GM12878 (cell line): ENCODE measurements around the gene HYCC1. TPM values are rescaled to one million over a fixed set of nuclear protein-coding genes. Genes with fewer than 3 reads are reported as not detected.

Experiments used
- ATAC-seq: fragments of 200-7000 bp; cut with Tn5 transposase; 3 replicates; pipeline ENCODE4 v1.9.1; 2020; ENCODE audit warnings: mild to moderate bottlenecking, moderate library complexity
- Bru-seq: library from RNA; stranded (reverse); fragments of 400-500 nt; gene quantifications from one replicate; lab custom pipeline; 2021; lab: Mats Ljungman, UMichigan
- BruChase-seq, 2 experiments: library from RNA; stranded (reverse); fragments of 400-500 nt; gene quantifications; one replicate each; lab custom pipeline; 2021; lab: Mats Ljungman, UMichigan
- BruUV-seq: library from RNA; stranded (reverse); fragments of 400-500 nt; replicated peaks from 2 replicates; lab custom pipeline; 2021; lab: Mats Ljungman, UMichigan
- CTCF ChIA-PET: fragments of 300-600 bp; sonication (Branson Sonifier 250); formaldehyde crosslinking; extraction: SDS; loops from one replicate; lab custom pipeline; 2021; ENCODE audit warnings: inconsistent platforms; lab: Yijun Ruan, JAX
- POLR2A ChIA-PET: fragments of 350-600 bp; formaldehyde crosslinking; extraction: SDS; loops from one replicate; lab custom pipeline; 2021; ENCODE audit warnings: inconsistent platforms; lab: Charles Lee
- RAD21 ChIA-PET: fragments of 300-600 bp; sonication (Branson Sonifier 250); formaldehyde crosslinking; loops from one replicate; lab custom pipeline; 2023; ENCODE audit warnings: antibody characterized with exemption; ENCODE audit not compliant: unreplicated experiment; lab: Charles Lee
- SMC1A ChIA-PET: fragments of 300-600 bp; sonication (Branson Sonifier 250); formaldehyde crosslinking; loops from one replicate; lab custom pipeline; 2023; ENCODE audit not compliant: unreplicated experiment, uncharacterized antibody; lab: Charles Lee
- DNase-seq: peaks from one replicate; pipeline ENCODE4 v3.0.0-alpha.2; 2011; ENCODE audit warnings: low read depth, low spot score
- FAIRE-seq: peaks from 3 replicates; lab custom pipeline; 2011; peaks lifted over from hg19 to GRCh38; lab: Jason Lieb, UNC
- H2AFZ ChIP-seq: 2 replicates; pipeline ENCODE4 v1.6.0; 2011; ENCODE audit warnings: low read depth, low read length, control low read depth; ENCODE audit not compliant: control insufficient read depth
- H3K27ac ChIP-seq: 2 replicates; pipeline ENCODE4 v1.5.1; 2011; ENCODE audit warnings: control low read depth; ENCODE audit not compliant: control insufficient read depth, insufficient read depth
- H3K27me3 ChIP-seq, 2 experiments: replicated peaks in 1 of 2; 2 replicates each; pipeline versions ENCODE4 v1.6.0 to v1.6.1; 2011; ENCODE audit warnings: low read length in 1 of 2; ENCODE audit not compliant: control insufficient read depth in 2 of 2, insufficient read depth in 2 of 2
- H3K36me3 ChIP-seq, 2 experiments: 2 replicates each; pipeline ENCODE4 v1.5.1; 2011; ENCODE audit warnings: low read length in 1 of 2; ENCODE audit not compliant: control insufficient read depth in 2 of 2, insufficient read depth in 2 of 2
- H3K4me1 ChIP-seq: 2 replicates; pipeline ENCODE4 v1.6.1; 2011; ENCODE audit warnings: mild to moderate bottlenecking, low read length, moderate library complexity, mixed read lengths; ENCODE audit not compliant: control insufficient read depth, insufficient read depth
- H3K4me2 ChIP-seq: 2 replicates; pipeline ENCODE4 v1.6.0; 2011; ENCODE audit warnings: control low read depth; ENCODE audit not compliant: control insufficient read depth, insufficient read depth
- H3K4me3 ChIP-seq: fragments of 200-600 bp; sonication (generic); 2 replicates; pipeline ENCODE4 v1.5.1; 2016
- H3K79me2 ChIP-seq: 2 replicates; pipeline ENCODE4 v1.6.0; 2011; ENCODE audit warnings: low read length; ENCODE audit not compliant: control insufficient read depth, insufficient read depth
- H3K9ac ChIP-seq: 2 replicates; pipeline ENCODE4 v1.8.0; 2011; ENCODE audit warnings: low read length, control low read depth, mixed read lengths; ENCODE audit not compliant: control insufficient read depth, insufficient read depth
- H3K9me3 ChIP-seq: replicated peaks from 3 replicates; pipeline ENCODE4 v1.5.1; 2011; ENCODE audit warnings: mild to moderate bottlenecking, low read length; ENCODE audit not compliant: control insufficient read depth, insufficient read depth
- H4K20me1 ChIP-seq: 2 replicates; pipeline ENCODE4 v1.6.0; 2011; ENCODE audit not compliant: control insufficient read depth, insufficient read depth
- CEBPB ChIP-seq, 2 experiments: fragments of 150-350 bp in 1 of 2; IDR thresholded peaks; 2 replicates each; pipeline ENCODE4 v1.6.1; 2012 to 2014; ENCODE audit warnings: low read depth in 2 of 2, low read length in 2 of 2, borderline replicate concordance in 1 of 2, inconsistent platforms in 1 of 2
- LARP7 ChIP-seq: fragments of 450-650 bp; IDR thresholded peaks from 2 replicates; pipeline ENCODE4 v1.6.1; 2017; ENCODE audit warnings: mild to moderate bottlenecking
- RFX5 ChIP-seq: IDR thresholded peaks from 2 replicates; pipeline ENCODE4 v1.6.1; 2011; ENCODE audit warnings: low read depth, low read length, improper control_type of control experiment
- SMAD5 ChIP-seq: IDR thresholded peaks from 2 replicates; pipeline ENCODE4 v1.6.1; 2016; ENCODE audit warnings: antibody characterized with exemption, low read depth
- YY1 ChIP-seq: IDR thresholded peaks from 2 replicates; pipeline ENCODE4 v1.6.1; 2011; ENCODE audit warnings: low read depth, mild to moderate bottlenecking, low read length
- WGBS: methylation state at CpG from one replicate; pipeline ENCODE4 v1.1.6; 2016; ENCODE audit warnings: low lambda C conversion rate; ENCODE audit not compliant: insufficient replicate concordance, insufficient coverage; ENCODE audit errors: missing lambda C conversion rate; 5-methylcytosine and 5-hydroxymethylcytosine counted together
- in situ Hi-C: fragments of 300-500 bp; cut with MboI; formaldehyde crosslinking; loops from 9 replicates; pipeline ENCODE4 v1.14.3; 2018; ENCODE audit warnings: mixed read lengths
- intact Hi-C: fragments of 100-400 bp; cut with micrococcal nuclease; formaldehyde crosslinking; loops from one replicate; pipeline ENCODE4 v1.14.2; 2022; ENCODE audit not compliant: unreplicated experiment
- long read RNA-seq, 2 experiments: library from polyadenylated mRNA; unstranded; transcript quantifications; one replicate each; pipeline ENCODE4 v2.0.0, GENCODE V29; 2019 to 2020
- polyA minus RNA-seq, 3 experiments: library from RNA; depleted of rRNA, polyadenylated mRNA; stranded (reverse); fragments of >200 nt; gene quantifications; 2 replicates each; pipeline ENCODE4 v1.2.3, GENCODE V29; 2011
- polyA plus RNA-seq, 11 experiments: library from polyadenylated mRNA; depleted of rRNA in 4 of 11; unstranded in 6 of 11; stranded (reverse) in 5 of 11; fragments of >200 nt; fragmentation: Nextera tagmentation in 4 of 11; fragmentation: Illumina TruSeq in 1 of 11; extraction: Ambion mirVana in 4 of 11; extraction: Trizol in 1 of 11; gene quantifications; 1 replicate in 1 of 11; 2 replicates in 10 of 11; pipeline versions ENCODE4 v1.2.1 to v1.2.3, GENCODE V29; 2011 to 2016; ENCODE audit warnings: inconsistent platforms in 2 of 11, missing spikeins in 2 of 11, low read depth in 1 of 11
- total RNA-seq, 4 experiments: library from RNA; depleted of rRNA in 3 of 4; stranded (reverse); fragments of >200 nt in 3 of 4; fragmentation: Illumina TruSeq in 1 of 4; extraction: Trizol in 1 of 4; gene quantifications; 2 replicates each; pipeline versions ENCODE4 v1.2.1 to v1.2.3, GENCODE V29; 2013 to 2021
- TF ChIP-seq, protein P1 (sequence below): fragments of 150-350 bp; IDR thresholded peaks from 2 replicates; pipeline ENCODE4 v1.6.1; 2016; ENCODE audit warnings: low read depth, low read length
- TF ChIP-seq, protein P2 (sequence below): fragments of 450-650 bp; IDR thresholded peaks from 2 replicates; pipeline ENCODE4 v1.6.1; 2016; ENCODE audit warnings: mild to moderate bottlenecking, moderate library complexity, borderline replicate concordance

HYCC1 gene
- 70.6 and 80.3 TPM in 2 replicates for total RNA-seq (2013; cell fraction: nucleolus; rRNA removed)
- total RNA-seq (2014; rRNA removed) (24.2 and 25.1 TPM in 2 replicates), total RNA-seq (2014; rRNA removed; fragmentation: Illumina TruSeq; extraction: Trizol) (25.6 and 28.6 TPM in 2 replicates), total RNA-seq (2021) (45.7 and 47.3 TPM in 2 replicates), polyA plus RNA-seq (2011; rRNA removed) (37.7 and 63.4 TPM in 2 replicates), polyA plus RNA-seq (2014; fragmentation: Illumina TruSeq; extraction: Trizol) (34.0 and 40.5 TPM in 2 replicates), polyA plus RNA-seq (2014; fragmentation: Nextera tagmentation; extraction: Ambion mirVana) (1 to 10 TPM; 8.5 to 9.9 TPM), polyA plus RNA-seq (2014; rRNA removed) (22.1 and 24.8 TPM in 2 replicates), polyA plus RNA-seq (2016; fragmentation: Nextera tagmentation; extraction: Ambion mirVana) (10 to 100 TPM; 55.9 to 62.9 TPM), polyA minus RNA-seq (2011; rRNA and poly(A)+ RNA removed) (31.7 and 46.2 TPM in 2 replicates), Bru-seq, nascent RNA (percentile 93 among the genes with signal in this experiment), BruChase-seq, experiment 1, labeled RNA remaining after a 6-hour chase (percentile 93 among the genes with signal in this experiment), BruChase-seq, experiment 2, labeled RNA remaining after a 2-hour chase (percentile 96 among the genes with signal in this experiment)
- polyA plus RNA-seq (2011; ENCODE audit: low read depth), result 6.7 TPM
- polyA plus RNA-seq (2011; cell fraction: cytosol; rRNA removed), result 18.6 and 25.1 TPM in 2 replicates
- 29.6 and 33.1 TPM in 2 replicates for polyA plus RNA-seq (2011; cell fraction: nucleus; rRNA removed)
- polyA plus RNA-seq (2012), result 15.8 and 17.4 TPM in 2 replicates
- 16.4 and 21.9 TPM in 2 replicates for polyA minus RNA-seq (2011; cell fraction: cytosol; rRNA and poly(A)+ RNA removed)
- 32.6 and 46.3 TPM in 2 replicates for polyA minus RNA-seq (2011; cell fraction: nucleus; rRNA and poly(A)+ RNA removed)
- long read RNA-seq, experiment 1, full-length matches to known transcripts, result 8 of 12 reads
- long read RNA-seq, experiment 1, partial matches to known transcripts, result 1 of 12 reads
- long read RNA-seq, experiment 1, other reads (novel, unspliced or antisense), result 3 of 12 reads
- long read RNA-seq, experiment 2, full-length matches to known transcripts, result 85 of 119 reads
- long read RNA-seq, experiment 2, partial matches to known transcripts, result 9 of 119 reads
- long read RNA-seq, experiment 2, other reads (novel, unspliced or antisense), result 25 of 119 reads

DNA sequence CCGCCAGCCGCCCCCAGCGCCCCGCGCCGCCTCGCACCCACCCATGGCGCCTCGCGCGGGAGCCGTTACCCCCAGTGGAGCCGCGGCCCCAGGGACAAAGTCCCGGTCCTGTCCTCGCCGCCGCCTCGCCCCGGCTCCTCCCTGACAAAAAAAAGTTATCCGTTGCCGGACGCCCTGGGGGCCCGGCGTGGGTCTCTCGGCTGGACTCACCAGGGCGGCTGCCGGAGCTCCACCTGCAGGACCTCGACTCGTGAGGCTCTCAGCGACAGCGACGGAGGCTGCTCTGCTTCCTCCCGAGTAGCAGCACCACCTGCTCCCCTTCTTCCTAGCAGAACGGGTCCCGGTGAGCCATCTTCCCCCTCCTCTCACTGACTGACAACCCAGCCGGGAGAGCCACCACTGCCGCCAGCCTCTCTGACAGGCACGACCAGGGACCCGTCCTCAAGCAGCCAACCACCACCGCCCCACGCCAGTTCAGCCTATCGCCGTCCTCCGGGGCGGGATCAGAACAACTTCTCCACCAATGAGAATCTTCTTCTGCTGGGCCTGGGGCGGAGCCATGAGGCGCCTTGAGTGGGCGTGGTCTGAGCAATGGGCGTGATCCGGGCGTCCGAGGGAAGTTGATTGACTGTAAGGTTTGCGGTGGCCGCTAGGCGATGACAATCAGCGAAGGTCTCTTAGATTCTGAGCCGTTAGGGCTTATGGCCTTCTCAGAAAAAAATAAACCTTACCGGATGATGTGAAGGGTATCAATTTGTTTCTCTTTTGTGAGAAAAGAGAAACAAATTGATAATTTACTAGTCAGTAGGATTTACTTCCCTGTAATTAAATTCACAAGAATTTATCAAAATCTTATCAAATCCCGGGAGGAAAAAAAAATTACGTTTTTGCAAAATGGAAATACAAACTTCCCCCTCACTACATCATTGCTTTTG lies at the start of gene HYCC1:
TSS of gene HYCC1 (minus strand) at position 416 of the 935 bp plus-strand sequence. CDS start 23,019 bp downstream, outside the sequence.
- FAIRE-seq (peak; percentile 99), DNase-seq (peak; percentile 98), ATAC-seq (peak; percentile 94)
- Histone ChIP-seq H2AFZ (peak within 1 kb of the TSS; percentile 83), H3K9me3 (no peaks in the 10 kb centered on the region), H3K4me2 (peak within 1 kb of the TSS; percentile 87), H3K4me3 (peak within 1 kb of the TSS; percentile 95), H4K20me1 (no peaks in the 10 kb centered on the region), H3K27me3 (no peaks in the 10 kb centered on the region), H3K79me2 (peaks cover 48% of the 10 kb centered on the region), H3K36me3 (no peaks in the 10 kb centered on the region), H3K4me1 (peaks cover 20% of the 10 kb centered on the region), H3K27ac (peak within 1 kb of the TSS; percentile 74), H3K9ac (peak within 1 kb of the TSS; percentile 68)
- in situ Hi-C loops (loop anchor here (10.0 kb wide), 1 partner anchor 1069 kb away; the partner anchor contains the start of gene CDCA7L), intact Hi-C loops (no loop called here)
- CTCF ChIA-PET, result interaction anchor here (0.8 to 2.2 kb wide), 5 partner anchors 10 to 231 kb away, joined by 3 to 9 read pairs (median 6); no protein-coding TSS in a partner anchor
- 2% methylated on average over 41 of the region's 61 CpGs for WGBS
- SMC1A ChIA-PET, result interaction anchor here (1.6 to 2.5 kb wide), 3 partner anchors 30 to 158 kb away, joined by 4 to 13 read pairs (median 5); no protein-coding TSS in a partner anchor
- no TSS peak for BruUV-seq
- RAD21 ChIA-PET, result interaction anchor here (0.6 to 4.1 kb wide), 4 partner anchors 10 to 157 kb away, joined by 3 to 22 read pairs (median 4); no protein-coding TSS in a partner anchor
- POLR2A ChIA-PET, result interaction anchor here (1.7 to 3.2 kb wide), 5 partner anchors 10 to 158 kb away, joined by 5 to 19 read pairs (median 8); no protein-coding TSS in a partner anchor
- peak; percentile 95; the same call in 1 of the 2 replicates for TF ChIP-seq SMAD5
- TF ChIP-seq, protein P1, sequence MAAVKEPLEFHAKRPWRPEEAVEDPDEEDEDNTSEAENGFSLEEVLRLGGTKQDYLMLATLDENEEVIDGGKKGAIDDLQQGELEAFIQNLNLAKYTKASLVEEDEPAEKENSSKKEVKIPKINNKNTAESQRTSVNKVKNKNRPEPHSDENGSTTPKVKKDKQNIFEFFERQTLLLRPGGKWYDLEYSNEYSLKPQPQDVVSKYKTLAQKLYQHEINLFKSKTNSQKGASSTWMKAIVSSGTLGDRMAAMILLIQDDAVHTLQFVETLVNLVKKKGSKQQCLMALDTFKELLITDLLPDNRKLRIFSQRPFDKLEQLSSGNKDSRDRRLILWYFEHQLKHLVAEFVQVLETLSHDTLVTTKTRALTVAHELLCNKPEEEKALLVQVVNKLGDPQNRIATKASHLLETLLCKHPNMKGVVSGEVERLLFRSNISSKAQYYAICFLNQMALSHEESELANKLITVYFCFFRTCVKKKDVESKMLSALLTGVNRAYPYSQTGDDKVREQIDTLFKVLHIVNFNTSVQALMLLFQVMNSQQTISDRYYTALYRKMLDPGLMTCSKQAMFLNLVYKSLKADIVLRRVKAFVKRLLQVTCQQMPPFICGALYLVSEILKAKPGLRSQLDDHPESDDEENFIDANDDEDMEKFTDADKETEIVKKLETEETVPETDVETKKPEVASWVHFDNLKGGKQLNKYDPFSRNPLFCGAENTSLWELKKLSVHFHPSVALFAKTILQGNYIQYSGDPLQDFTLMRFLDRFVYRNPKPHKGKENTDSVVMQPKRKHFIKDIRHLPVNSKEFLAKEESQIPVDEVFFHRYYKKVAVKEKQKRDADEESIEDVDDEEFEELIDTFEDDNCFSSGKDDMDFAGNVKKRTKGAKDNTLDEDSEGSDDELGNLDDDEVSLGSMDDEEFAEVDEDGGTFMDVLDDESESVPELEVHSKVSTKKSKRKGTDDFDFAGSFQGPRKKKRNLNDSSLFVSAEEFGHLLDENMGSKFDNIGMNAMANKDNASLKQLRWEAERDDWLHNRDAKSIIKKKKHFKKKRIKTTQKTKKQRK, result peak; percentile 79
- TF ChIP-seq LARP7, result no peak; the same call in 1 of the 2 replicates
- TF ChIP-seq CEBPB (IDR thresholded peaks at IDR 0.05; ENCODE audit: borderline replicate concordance in 1 of 2, low read depth in 2 of 2, low read length in 2 of 2), result no peak
- TF ChIP-seq, protein P2, sequence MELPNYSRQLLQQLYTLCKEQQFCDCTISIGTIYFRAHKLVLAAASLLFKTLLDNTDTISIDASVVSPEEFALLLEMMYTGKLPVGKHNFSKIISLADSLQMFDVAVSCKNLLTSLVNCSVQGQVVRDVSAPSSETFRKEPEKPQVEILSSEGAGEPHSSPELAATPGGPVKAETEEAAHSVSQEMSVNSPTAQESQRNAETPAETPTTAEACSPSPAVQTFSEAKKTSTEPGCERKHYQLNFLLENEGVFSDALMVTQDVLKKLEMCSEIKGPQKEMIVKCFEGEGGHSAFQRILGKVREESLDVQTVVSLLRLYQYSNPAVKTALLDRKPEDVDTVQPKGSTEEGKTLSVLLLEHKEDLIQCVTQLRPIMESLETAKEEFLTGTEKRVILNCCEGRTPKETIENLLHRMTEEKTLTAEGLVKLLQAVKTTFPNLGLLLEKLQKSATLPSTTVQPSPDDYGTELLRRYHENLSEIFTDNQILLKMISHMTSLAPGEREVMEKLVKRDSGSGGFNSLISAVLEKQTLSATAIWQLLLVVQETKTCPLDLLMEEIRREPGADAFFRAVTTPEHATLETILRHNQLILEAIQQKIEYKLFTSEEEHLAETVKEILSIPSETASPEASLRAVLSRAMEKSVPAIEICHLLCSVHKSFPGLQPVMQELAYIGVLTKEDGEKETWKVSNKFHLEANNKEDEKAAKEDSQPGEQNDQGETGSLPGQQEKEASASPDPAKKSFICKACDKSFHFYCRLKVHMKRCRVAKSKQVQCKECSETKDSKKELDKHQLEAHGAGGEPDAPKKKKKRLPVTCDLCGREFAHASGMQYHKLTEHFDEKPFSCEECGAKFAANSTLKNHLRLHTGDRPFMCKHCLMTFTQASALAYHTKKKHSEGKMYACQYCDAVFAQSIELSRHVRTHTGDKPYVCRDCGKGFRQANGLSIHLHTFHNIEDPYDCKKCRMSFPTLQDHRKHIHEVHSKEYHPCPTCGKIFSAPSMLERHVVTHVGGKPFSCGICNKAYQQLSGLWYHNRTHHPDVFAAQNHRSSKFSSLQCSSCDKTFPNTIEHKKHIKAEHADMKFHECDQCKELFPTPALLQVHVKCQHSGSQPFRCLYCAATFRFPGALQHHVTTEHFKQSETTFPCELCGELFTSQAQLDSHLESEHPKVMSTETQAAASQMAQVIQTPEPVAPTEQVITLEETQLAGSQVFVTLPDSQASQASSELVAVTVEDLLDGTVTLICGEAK, result no peak; the same call in 1 of the 2 replicates
- TF ChIP-seq RFX5, result peak; percentile 59
- peak; percentile 9; the same call in 1 of the 2 replicates for TF ChIP-seq YY1
